ENCODE results near the gene CSTPP1.

CSTPP1 gene

DNA sequence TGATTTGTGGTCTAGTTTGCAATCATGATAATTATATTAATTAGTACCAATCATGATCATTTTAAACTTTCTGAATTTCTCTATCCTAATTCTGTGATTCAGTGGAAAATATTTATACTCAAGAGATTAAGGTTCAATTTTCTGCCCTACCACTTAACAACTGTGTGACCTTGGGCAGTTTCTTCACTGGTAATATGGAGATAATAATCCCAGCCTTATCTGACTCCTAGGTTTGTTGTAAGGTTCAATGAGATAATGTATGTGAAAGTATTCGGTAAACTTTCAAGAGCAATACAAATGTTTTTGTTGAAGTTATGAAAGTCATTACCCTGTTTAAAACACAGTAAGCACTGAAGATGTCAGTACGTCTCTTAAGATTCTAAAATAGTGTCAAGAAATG, 36.3 kb downstream of the CSTPP1 start:
- TF ChIP-seq, protein P1, sequence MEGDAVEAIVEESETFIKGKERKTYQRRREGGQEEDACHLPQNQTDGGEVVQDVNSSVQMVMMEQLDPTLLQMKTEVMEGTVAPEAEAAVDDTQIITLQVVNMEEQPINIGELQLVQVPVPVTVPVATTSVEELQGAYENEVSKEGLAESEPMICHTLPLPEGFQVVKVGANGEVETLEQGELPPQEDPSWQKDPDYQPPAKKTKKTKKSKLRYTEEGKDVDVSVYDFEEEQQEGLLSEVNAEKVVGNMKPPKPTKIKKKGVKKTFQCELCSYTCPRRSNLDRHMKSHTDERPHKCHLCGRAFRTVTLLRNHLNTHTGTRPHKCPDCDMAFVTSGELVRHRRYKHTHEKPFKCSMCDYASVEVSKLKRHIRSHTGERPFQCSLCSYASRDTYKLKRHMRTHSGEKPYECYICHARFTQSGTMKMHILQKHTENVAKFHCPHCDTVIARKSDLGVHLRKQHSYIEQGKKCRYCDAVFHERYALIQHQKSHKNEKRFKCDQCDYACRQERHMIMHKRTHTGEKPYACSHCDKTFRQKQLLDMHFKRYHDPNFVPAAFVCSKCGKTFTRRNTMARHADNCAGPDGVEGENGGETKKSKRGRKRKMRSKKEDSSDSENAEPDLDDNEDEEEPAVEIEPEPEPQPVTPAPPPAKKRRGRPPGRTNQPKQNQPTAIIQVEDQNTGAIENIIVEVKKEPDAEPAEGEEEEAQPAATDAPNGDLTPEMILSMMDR (IDR thresholded peaks at IDR 0.05; ENCODE audit: low read depth, low read length), result no peak
- no peak for DNase-seq (ENCODE audit: extremely low read depth, low read depth)

DNA sequence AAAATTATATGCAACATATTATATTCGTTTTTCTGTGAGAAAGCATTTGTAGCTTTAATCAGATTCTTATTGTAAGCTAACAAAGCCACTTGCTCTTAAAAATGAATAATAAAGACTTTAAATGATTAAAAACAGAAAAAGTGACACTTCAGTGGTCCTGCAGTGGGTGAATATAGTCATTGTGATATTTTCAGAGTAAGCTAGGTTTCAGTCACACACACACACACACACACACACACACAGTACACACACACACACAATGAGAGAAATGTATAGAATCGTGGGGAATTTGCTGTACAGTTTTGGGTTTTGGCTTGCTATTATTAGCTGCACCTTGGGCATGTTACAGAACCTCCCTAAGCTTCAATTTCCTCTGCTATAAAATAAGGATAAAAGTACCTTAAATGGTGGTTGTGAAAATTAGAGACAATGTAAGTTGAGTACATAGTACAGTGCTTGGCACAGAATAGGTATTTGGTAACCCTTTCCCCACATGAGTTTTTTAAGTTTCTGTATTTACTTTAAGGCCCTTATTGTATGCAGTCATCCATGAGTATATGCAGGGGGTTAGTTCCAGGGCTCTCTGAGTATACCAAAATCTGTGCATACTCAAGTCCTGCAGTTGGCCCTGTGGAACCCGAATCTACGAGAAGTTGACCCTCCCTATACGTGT, 39.8 kb downstream of the CSTPP1 start:
- no peak for DNase-seq (ENCODE audit: extremely low read depth, low read depth)
- TF ChIP-seq, protein P1 (IDR thresholded peaks at IDR 0.05; ENCODE audit: low read depth, low read length), result no peak

DNA sequence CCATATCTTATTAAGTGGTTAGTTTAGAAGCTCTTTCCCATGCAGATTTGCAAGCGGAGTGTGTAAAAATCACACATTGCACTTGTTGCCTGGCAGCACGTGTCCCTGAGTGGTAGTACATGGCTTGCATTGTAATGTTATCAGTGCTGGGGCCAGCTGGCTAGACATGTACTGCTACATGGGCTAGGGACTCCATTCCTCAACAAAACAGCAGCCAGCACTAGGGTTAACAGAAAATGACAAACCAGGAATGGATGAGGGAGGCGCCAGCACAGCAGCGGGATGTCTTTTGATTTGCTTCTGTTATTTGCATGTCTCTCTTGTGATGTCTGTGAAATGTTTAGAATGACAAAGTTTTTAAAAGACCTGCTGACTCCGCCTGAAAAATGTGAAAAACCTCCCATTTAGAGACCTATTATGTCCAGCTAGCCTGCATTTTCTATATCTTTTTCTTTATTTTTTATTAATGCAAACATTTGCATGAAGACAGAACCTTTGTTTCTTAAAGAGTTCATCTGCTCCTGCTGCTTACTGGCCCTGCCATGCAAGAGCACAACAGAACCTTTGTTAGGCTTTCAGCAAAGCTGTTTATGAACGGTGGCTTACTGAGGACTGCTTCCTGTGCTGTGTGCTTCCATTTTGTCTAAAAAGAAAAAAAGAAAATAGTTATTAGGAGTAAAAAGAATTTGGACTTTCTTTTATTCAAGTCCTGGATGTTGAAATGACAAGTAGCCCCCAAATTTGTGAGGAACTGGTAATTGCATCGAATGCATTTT, 40.7 kb downstream of the CSTPP1 start:
- TF ChIP-seq, protein P1 (IDR thresholded peaks at IDR 0.05; ENCODE audit: low read depth, low read length), result no peak
- DNase-seq (ENCODE audit: extremely low read depth, low read depth), result no peak

DNA sequence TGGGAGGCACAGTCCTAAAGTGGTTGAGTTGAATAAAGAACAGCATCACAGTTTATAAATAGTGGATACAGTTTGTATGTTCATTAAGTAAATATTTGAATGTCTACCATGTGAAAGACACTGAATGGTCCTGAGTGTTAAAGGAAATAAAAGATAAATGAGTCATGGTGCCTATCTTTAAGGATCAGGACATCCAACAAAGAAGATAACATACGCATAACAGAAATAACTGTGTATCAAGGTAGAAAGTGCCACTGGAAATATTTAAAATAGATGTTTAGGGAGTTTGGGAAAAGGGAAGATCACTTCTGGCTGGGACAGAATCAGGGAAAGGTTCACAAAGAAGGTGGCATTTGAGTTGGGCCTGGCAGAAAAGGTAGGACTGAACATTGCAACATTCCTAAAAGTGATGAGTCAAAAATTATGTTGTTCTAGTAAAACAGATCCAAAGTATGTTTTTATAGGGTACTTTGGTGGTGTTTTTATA, 41.5 kb downstream of the CSTPP1 start:
- DNase-seq (ENCODE audit: extremely low read depth, low read depth), result no peak
- TF ChIP-seq, protein P1 (IDR thresholded peaks at IDR 0.05; ENCODE audit: low read depth, low read length), result no peak

DNA sequence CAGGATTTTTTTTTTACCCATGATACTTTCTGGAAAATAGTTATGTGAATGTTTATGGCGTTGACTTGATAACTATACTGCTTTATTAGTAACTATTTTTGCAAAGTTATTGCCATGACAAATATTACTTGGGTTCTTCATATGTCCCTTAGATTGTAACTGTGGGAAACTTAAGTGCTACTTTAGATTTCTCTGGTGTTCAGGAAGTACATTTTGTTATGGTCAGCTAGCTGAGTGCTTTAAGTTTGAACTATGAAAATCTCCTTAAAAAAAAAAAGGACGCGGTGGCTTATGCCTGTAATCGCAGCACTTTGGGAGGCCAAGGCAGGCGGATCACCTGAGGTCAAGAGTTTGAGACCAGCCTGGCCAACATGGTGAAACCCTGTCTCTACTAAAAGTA, 42.8 kb downstream of the CSTPP1 start:
- TF ChIP-seq, protein P1 (IDR thresholded peaks at IDR 0.05; ENCODE audit: low read depth, low read length), result no peak
- DNase-seq (ENCODE audit: extremely low read depth, low read depth), result no peak

DNA sequence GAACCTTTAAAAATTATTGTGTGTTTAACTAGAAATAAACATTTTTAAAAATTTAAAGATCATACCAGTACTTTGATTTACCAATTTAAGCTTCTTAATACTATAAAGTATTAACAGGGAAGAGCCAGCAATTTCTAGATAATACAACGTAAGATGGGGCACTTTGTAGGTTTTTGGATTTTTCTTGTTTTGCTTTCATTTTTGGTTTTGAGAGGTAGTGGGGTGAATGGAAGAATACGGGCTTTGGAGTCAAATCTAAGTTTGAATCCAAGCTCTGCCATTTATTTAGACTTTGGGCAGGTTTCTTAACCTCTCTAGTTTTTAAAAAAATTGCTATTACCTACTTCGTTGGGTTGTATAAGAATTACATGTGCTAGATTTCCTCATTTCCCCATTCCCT, 44.9 kb downstream of the CSTPP1 start:
- TF ChIP-seq, protein P1 (IDR thresholded peaks at IDR 0.05; ENCODE audit: low read depth, low read length), result no peak
- DNase-seq (ENCODE audit: extremely low read depth, low read depth), result no peak

DNA sequence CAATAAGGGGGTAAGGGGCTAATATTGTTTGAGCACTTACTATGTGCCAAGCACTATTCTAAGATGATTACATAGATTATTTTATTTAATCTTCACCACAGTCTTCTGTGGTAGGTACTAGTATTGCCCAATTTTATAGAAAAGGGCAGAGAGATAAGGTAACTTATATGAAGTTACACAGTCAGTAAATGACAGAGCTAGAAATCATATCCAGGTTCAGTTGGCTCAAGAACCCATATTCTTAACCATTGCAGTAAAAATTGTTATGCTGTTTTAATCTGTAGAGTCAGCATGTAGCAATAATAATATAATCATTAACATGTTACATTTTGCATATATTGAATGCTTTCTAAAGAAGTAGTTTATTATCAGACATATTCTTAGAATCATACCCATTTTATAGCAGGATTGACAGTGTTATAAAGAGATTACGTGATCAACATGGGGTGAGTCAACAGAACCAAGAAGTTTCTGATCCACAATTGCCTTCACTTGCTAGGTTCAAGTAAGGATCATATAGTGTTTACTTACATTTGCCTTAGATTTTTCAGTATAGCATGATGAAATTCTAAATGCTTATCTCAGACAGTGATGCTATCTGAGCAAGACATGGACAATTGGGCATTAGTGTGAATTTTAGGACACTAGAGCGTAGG, 46.4 kb downstream of the CSTPP1 start:
- DNase-seq (ENCODE audit: extremely low read depth, low read depth), result no peak
- TF ChIP-seq, protein P1 (IDR thresholded peaks at IDR 0.05; ENCODE audit: low read depth, low read length), result no peak

Data from AG09319 (cell line).